Measurements from ENCODE around the gene ZSWIM5. TPM values are rescaled to one million over a fixed set of nuclear protein-coding genes. Genes with fewer than 3 reads are reported as not detected.
"Not testable (repeated sequence)": the region's sequence is repeated elsewhere in the genome, so short reads cannot be mapped to it uniquely, and the experiment has no call there.

Gene ZSWIM5
- total RNA-seq, 1 experiment from 2014 or later = 7.9 TPM

- ChIA-PET POLR2A (no interaction called here), CTCF (no interaction called here)
- no peaks in the 10 kb centered on the region for H3K4me1 ChIP-seq (ENCODE audit: control insufficient read depth, insufficient read depth, low read length)
- in situ Hi-C loops (cut with HindIII; ENCODE audit: low pct_unique_long_range_greater_than_20kb, low sequenced_read_pairs) (no loop called here), intact Hi-C loops (cut with micrococcal nuclease; ENCODE audit: unreplicated experiment) (no loop called here)
- H3K4me3 ChIP-seq (ENCODE audit: low read depth in 2 of 2, low read length in 2 of 2) = no peak overlapping the region
- no TSS peak for BruUV-seq (replicated peaks)
- TF ChIP-seq TCF7L2 (IDR thresholded peaks at IDR 0.05; ENCODE audit: low read depth, low read length) (no peak), REST (IDR thresholded peaks at IDR 0.05; ENCODE audit: insufficient read depth in 1 of 2, low read depth in 2 of 2, low read length in 1 of 2) (no peak), POLR2AphosphoS5 (IDR thresholded peaks at IDR 0.05; ENCODE audit: low read depth, low read length) (no peak), SIN3A (IDR thresholded peaks at IDR 0.05; ENCODE audit: borderline replicate concordance, insufficient read depth, low read depth, low read length) (no peak)
- TF ChIP-seq, protein P1, sequence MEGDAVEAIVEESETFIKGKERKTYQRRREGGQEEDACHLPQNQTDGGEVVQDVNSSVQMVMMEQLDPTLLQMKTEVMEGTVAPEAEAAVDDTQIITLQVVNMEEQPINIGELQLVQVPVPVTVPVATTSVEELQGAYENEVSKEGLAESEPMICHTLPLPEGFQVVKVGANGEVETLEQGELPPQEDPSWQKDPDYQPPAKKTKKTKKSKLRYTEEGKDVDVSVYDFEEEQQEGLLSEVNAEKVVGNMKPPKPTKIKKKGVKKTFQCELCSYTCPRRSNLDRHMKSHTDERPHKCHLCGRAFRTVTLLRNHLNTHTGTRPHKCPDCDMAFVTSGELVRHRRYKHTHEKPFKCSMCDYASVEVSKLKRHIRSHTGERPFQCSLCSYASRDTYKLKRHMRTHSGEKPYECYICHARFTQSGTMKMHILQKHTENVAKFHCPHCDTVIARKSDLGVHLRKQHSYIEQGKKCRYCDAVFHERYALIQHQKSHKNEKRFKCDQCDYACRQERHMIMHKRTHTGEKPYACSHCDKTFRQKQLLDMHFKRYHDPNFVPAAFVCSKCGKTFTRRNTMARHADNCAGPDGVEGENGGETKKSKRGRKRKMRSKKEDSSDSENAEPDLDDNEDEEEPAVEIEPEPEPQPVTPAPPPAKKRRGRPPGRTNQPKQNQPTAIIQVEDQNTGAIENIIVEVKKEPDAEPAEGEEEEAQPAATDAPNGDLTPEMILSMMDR (IDR thresholded peaks at IDR 0.05) = no peak
- DNase-seq (ENCODE audit: low read depth, low spot score) (no peak), ATAC-seq (no peak)
- no peaks in the 10 kb centered on the region for H3K9me3 ChIP-seq (ENCODE audit: control insufficient read depth, insufficient read depth, low read depth, low read length)
- H3K27me3 ChIP-seq (ENCODE audit: control insufficient read depth, insufficient read depth, low read length) = no peaks in the 10 kb centered on the region
- no peaks in the 10 kb centered on the region for H3K36me3 ChIP-seq (ENCODE audit: control insufficient read depth, insufficient read depth, low read length)
- no peak overlapping the region for H3K27ac ChIP-seq (ENCODE audit: low read length)
Observed at GRCh38 chr1:45095450-45095849, 111.0 kb downstream of the ZSWIM5 start.

- H3K9me3 ChIP-seq (ENCODE audit: control insufficient read depth, insufficient read depth, low read depth, low read length); H3K27me3 ChIP-seq (ENCODE audit: control insufficient read depth, insufficient read depth, low read length); POLR2A ChIA-PET; BruUV-seq (replicated peaks); in situ Hi-C loops (cut with HindIII; ENCODE audit: low pct_unique_long_range_greater_than_20kb, low sequenced_read_pairs); H3K4me3 ChIP-seq (ENCODE audit: low read depth in 2 of 2, low read length in 2 of 2); ATAC-seq; H3K36me3 ChIP-seq (ENCODE audit: control insufficient read depth, insufficient read depth, low read length); DNase-seq (ENCODE audit: low read depth, low spot score); CTCF ChIA-PET; H3K27ac ChIP-seq (ENCODE audit: low read length); intact Hi-C loops (cut with micrococcal nuclease; ENCODE audit: unreplicated experiment); H3K4me1 ChIP-seq (ENCODE audit: control insufficient read depth, insufficient read depth, low read length): not testable (repeated sequence)
Observed at GRCh38 chr1:45094371-45094770, 112.0 kb downstream of the ZSWIM5 start.

- intact Hi-C loops (cut with micrococcal nuclease; ENCODE audit: unreplicated experiment) (no loop called here), in situ Hi-C loops (cut with HindIII; ENCODE audit: low pct_unique_long_range_greater_than_20kb, low sequenced_read_pairs) (no loop called here)
- no TSS peak for BruUV-seq (replicated peaks)
- Histone ChIP-seq H3K4me3 (ENCODE audit: low read depth in 2 of 2, low read length in 2 of 2) (no peak overlapping the region), H3K36me3 (ENCODE audit: control insufficient read depth, insufficient read depth, low read length) (no peaks in the 10 kb centered on the region), H3K27me3 (ENCODE audit: control insufficient read depth, insufficient read depth, low read length) (no peaks in the 10 kb centered on the region), H3K4me1 (ENCODE audit: control insufficient read depth, insufficient read depth, low read length) (no peaks in the 10 kb centered on the region), H3K27ac (ENCODE audit: low read length) (no peak overlapping the region), H3K9me3 (ENCODE audit: control insufficient read depth, insufficient read depth, low read depth, low read length) (no peaks in the 10 kb centered on the region)
- TF ChIP-seq TCF7L2 (IDR thresholded peaks at IDR 0.05; ENCODE audit: low read depth, low read length) (no peak), REST (IDR thresholded peaks at IDR 0.05; ENCODE audit: insufficient read depth in 1 of 2, low read depth in 2 of 2, low read length in 1 of 2) (no peak), SIN3A (IDR thresholded peaks at IDR 0.05; ENCODE audit: borderline replicate concordance, insufficient read depth, low read depth, low read length) (no peak), POLR2AphosphoS5 (IDR thresholded peaks at IDR 0.05; ENCODE audit: low read depth, low read length) (no peak)
- TF ChIP-seq, protein P1 (IDR thresholded peaks at IDR 0.05) = no peak
- DNase-seq (ENCODE audit: low read depth, low spot score) = no peak
- ATAC-seq = no peak
- ChIA-PET CTCF (no interaction called here), POLR2A (interaction anchor here (0.6 kb wide), 1 partner anchor 210 kb away, joined by 8 read pairs; no protein-coding TSS in a partner anchor)
Observed at GRCh38 chr1:45093334-45093733, 113.1 kb downstream of the ZSWIM5 start.
